T-helper 17 cell (primary cell): ENCODE data around the gene FIGNL2. TPM values are rescaled to one million over a fixed set of nuclear protein-coding genes. Genes with fewer than 3 reads are reported as not detected.
A peak's percentile ranks its signal among the peaks of the same experiment; 100 is the strongest.

ENCODE experiments used
- ATAC-seq: fragments of 150-1000 bp; cut with Tn5 transposase; 2 replicates; pipeline ENCODE4 v1.10.0; 2021; ENCODE audit warnings: mild to moderate bottlenecking, moderate library complexity
- DNase-seq, 3 donors: peaks; one replicate each; pipeline versions ENCODE4 v3.0.0 to v3.0.0-alpha.2; 2020 to 2021
- H3K9me3 ChIP-seq: one replicate; pipeline ENCODE4 v1.7.0; 2013; ENCODE audit warnings: low read length, mild to moderate bottlenecking; ENCODE audit not compliant: control insufficient read depth, poor library complexity, severe bottlenecking
- H3K27ac Mint-ChIP-seq: one replicate; pipeline ENCODE4 v1.8.0; 2022; ENCODE audit warnings: mild to moderate bottlenecking, moderate library complexity, mixed read lengths
- H3K27me3 Mint-ChIP-seq: one replicate; pipeline ENCODE4 v1.8.0; 2022; ENCODE audit warnings: mixed read lengths
- H3K36me3 Mint-ChIP-seq: one replicate; pipeline ENCODE4 v1.8.0; 2022; ENCODE audit warnings: low read depth, mixed read lengths
- H3K4me1 Mint-ChIP-seq: one replicate; pipeline ENCODE4 v1.8.0; 2022; ENCODE audit warnings: mild to moderate bottlenecking, mixed read lengths
- H3K4me3 Mint-ChIP-seq: one replicate; pipeline ENCODE4 v1.8.0; 2022; ENCODE audit warnings: mild to moderate bottlenecking, moderate library complexity, mixed read lengths
- total RNA-seq, 4 donors: library from RNA in 2 of 4; stranded (reverse) in 2 of 4; gene quantifications; one replicate each; pipeline ENCODE4 v1.2.3 and lab custom pipeline; 2022 to 2026

Gene FIGNL2
- total RNA-seq, 2 donors from 2014 or later, result 0.42 to 0.76 TPM

GRCh38 chr12:51870504-51870903, 22.0 kb upstream of the FIGNL2 start:
- DNase-seq (no peak), ATAC-seq (no peak)
- H3K4me1 Mint-ChIP-seq, result peaks cover 19% of the 10 kb centered on the region
- H3K27ac Mint-ChIP-seq, result no peak overlapping the region
- H3K27me3 Mint-ChIP-seq, result peaks cover 67% of the 10 kb centered on the region
- peaks cover 21% of the 10 kb centered on the region for H3K36me3 Mint-ChIP-seq
- no peaks in the 10 kb centered on the region for H3K9me3 ChIP-seq
- H3K4me3 Mint-ChIP-seq, result no peak overlapping the region

GRCh38 chr12:51869931-51870330, 21.4 kb upstream of the FIGNL2 start:
- DNase-seq, result no peak
- Mint-ChIP-seq H3K27ac (no peak overlapping the region), H3K27me3 (peaks cover 72% of the 10 kb centered on the region), H3K4me3 (peak overlapping the region; percentile 62), H3K36me3 (peaks cover 21% of the 10 kb centered on the region), H3K4me1 (peaks cover 19% of the 10 kb centered on the region)
- H3K9me3 ChIP-seq, result no peaks in the 10 kb centered on the region
- ATAC-seq, result no peak

- ATAC-seq (no peak), DNase-seq (no peak)
- peaks cover 19% of the 10 kb centered on the region for H3K4me1 Mint-ChIP-seq
- H3K36me3 Mint-ChIP-seq, result peaks cover 21% of the 10 kb centered on the region
- no peak overlapping the region for H3K27ac Mint-ChIP-seq
- peaks cover 77% of the 10 kb centered on the region for H3K27me3 Mint-ChIP-seq
- H3K9me3 ChIP-seq, result no peaks in the 10 kb centered on the region
- no peak overlapping the region for H3K4me3 Mint-ChIP-seq
Observed at GRCh38 chr12:51869496-51869865, 21.0 kb upstream of the FIGNL2 start.

GRCh38 chr12:51868821-51869495, 20.4 kb upstream of the FIGNL2 start:
- H3K4me3 Mint-ChIP-seq, result peak overlapping the region; percentile 41
- no peak for DNase-seq
- peaks cover 19% of the 10 kb centered on the region for H3K4me1 Mint-ChIP-seq
- no peak for ATAC-seq
- peaks cover 19% of the 10 kb centered on the region for H3K36me3 Mint-ChIP-seq
- peaks cover 74% of the 10 kb centered on the region for H3K27me3 Mint-ChIP-seq
- no peak overlapping the region for H3K27ac Mint-ChIP-seq
- no peaks in the 10 kb centered on the region for H3K9me3 ChIP-seq

- DNase-seq (no peak), ATAC-seq (no peak)
- Mint-ChIP-seq H3K27ac (no peak overlapping the region), H3K4me3 (no peak overlapping the region), H3K4me1 (peaks cover 25% of the 10 kb centered on the region), H3K27me3 (peaks cover 81% of the 10 kb centered on the region), H3K36me3 (peaks cover 19% of the 10 kb centered on the region)
- H3K9me3 ChIP-seq, result no peaks in the 10 kb centered on the region
Observed at GRCh38 chr12:51867796-51868428, 19.4 kb upstream of the FIGNL2 start.

GRCh38 chr12:51867371-51867770, 18.9 kb upstream of the FIGNL2 start:
- no peak for ATAC-seq
- no peak for DNase-seq
- peaks cover 19% of the 10 kb centered on the region for H3K36me3 Mint-ChIP-seq
- peak overlapping the region; percentile 78 for H3K4me3 Mint-ChIP-seq
- H3K27ac Mint-ChIP-seq, result no peak overlapping the region
- H3K27me3 Mint-ChIP-seq, result peaks cover 82% of the 10 kb centered on the region
- no peaks in the 10 kb centered on the region for H3K9me3 ChIP-seq
- peaks cover 25% of the 10 kb centered on the region for H3K4me1 Mint-ChIP-seq

- DNase-seq (no peak), ATAC-seq (no peak)
- Mint-ChIP-seq H3K27ac (no peak overlapping the region), H3K27me3 (peaks cover 86% of the 10 kb centered on the region), H3K4me1 (peaks cover 25% of the 10 kb centered on the region), H3K4me3 (no peak overlapping the region), H3K36me3 (peaks cover 19% of the 10 kb centered on the region)
- no peaks in the 10 kb centered on the region for H3K9me3 ChIP-seq
Observed at GRCh38 chr12:51866762-51867161, 18.2 kb upstream of the FIGNL2 start.

- ATAC-seq, result no peak
- Mint-ChIP-seq H3K4me1 (peaks cover 25% of the 10 kb centered on the region), H3K27ac (no peak overlapping the region), H3K36me3 (peaks cover 19% of the 10 kb centered on the region), H3K4me3 (no peak overlapping the region), H3K27me3 (peaks cover 83% of the 10 kb centered on the region)
- DNase-seq, result no peak
- H3K9me3 ChIP-seq, result no peaks in the 10 kb centered on the region
Observed at GRCh38 chr12:51866324-51866723, 17.8 kb upstream of the FIGNL2 start.

GRCh38 chr12:51865757-51866270, 17.3 kb upstream of the FIGNL2 start:
- Mint-ChIP-seq H3K27ac (no peak overlapping the region), H3K27me3 (peaks cover 78% of the 10 kb centered on the region), H3K4me1 (peaks cover 23% of the 10 kb centered on the region), H3K4me3 (no peak overlapping the region), H3K36me3 (peaks cover 19% of the 10 kb centered on the region)
- ATAC-seq, result no peak
- no peaks in the 10 kb centered on the region for H3K9me3 ChIP-seq
- DNase-seq, result no peak

GRCh38 chr12:51864833-51865670, 16.5 kb upstream of the FIGNL2 start:
- peaks cover 18% of the 10 kb centered on the region for H3K4me1 Mint-ChIP-seq
- H3K27me3 Mint-ChIP-seq, result peaks cover 70% of the 10 kb centered on the region

GRCh38 chr12:51863933-51864832, 15.7 kb upstream of the FIGNL2 start:
- peak; percentile 83 for ATAC-seq
- DNase-seq, result no peak
- peak overlapping the region; percentile 60 for H3K4me3 Mint-ChIP-seq
- peaks cover 68% of the 10 kb centered on the region for H3K27me3 Mint-ChIP-seq
- peaks cover 16% of the 10 kb centered on the region for H3K4me1 Mint-ChIP-seq
- H3K27ac Mint-ChIP-seq, result no peak overlapping the region
- no peaks in the 10 kb centered on the region for H3K9me3 ChIP-seq
- H3K36me3 Mint-ChIP-seq, result peaks cover 13% of the 10 kb centered on the region

More at GRCh38 chr12:51864833-51865670, 16.5 kb upstream of the FIGNL2 start:
- Mint-ChIP-seq H3K27ac (no peak overlapping the region), H3K36me3 (peaks cover 14% of the 10 kb centered on the region), H3K4me3 (peak overlapping the region; percentile 60)
- H3K9me3 ChIP-seq, result no peaks in the 10 kb centered on the region
- ATAC-seq (no peak), DNase-seq (no peak)

- Mint-ChIP-seq H3K36me3 (peaks cover 9% of the 10 kb centered on the region), H3K4me1 (peaks cover 10% of the 10 kb centered on the region), H3K4me3 (peak overlapping the region; percentile 58), H3K27ac (no peak overlapping the region), H3K27me3 (peaks cover 64% of the 10 kb centered on the region)
- ATAC-seq (peak; percentile 15), DNase-seq (no peak)
- no peaks in the 10 kb centered on the region for H3K9me3 ChIP-seq
Observed at GRCh38 chr12:51863363-51863932, 14.9 kb upstream of the FIGNL2 start.
